HG02840 (cell line): ENCODE measurements around the gene SPHK2.

Experiments
- ATAC-seq: cut with Tn5 transposase; IDR thresholded peaks from one replicate; pipeline ENCODE4 v1.9.1; 2021; ENCODE audit warnings: mild to moderate bottlenecking, moderate library complexity, moderate number of reproducible peaks; ENCODE audit not compliant: unreplicated experiment, low FRiP score

The SPHK2 gene

DNA sequence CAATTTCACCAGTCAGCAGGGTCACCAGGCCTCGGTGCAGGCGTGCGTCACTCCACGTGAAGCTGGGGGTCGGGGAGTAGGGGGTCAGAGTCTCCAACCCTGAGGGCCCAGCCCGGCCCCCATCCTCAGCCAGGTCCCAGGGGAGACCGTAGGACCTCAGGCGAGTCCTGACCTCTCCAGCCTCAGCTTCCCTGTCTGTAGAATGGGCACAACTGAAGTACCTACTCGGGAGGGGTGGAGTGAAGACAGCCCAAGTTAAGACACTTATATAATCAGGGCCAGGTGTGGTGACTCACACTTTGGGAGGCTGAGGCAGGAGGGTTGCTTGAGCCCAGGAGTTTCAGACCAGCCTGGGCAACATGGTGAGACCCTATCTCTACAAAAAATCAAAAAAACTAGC, 15.5 kb upstream of the SPHK2 start:
- no peak for ATAC-seq

DNA sequence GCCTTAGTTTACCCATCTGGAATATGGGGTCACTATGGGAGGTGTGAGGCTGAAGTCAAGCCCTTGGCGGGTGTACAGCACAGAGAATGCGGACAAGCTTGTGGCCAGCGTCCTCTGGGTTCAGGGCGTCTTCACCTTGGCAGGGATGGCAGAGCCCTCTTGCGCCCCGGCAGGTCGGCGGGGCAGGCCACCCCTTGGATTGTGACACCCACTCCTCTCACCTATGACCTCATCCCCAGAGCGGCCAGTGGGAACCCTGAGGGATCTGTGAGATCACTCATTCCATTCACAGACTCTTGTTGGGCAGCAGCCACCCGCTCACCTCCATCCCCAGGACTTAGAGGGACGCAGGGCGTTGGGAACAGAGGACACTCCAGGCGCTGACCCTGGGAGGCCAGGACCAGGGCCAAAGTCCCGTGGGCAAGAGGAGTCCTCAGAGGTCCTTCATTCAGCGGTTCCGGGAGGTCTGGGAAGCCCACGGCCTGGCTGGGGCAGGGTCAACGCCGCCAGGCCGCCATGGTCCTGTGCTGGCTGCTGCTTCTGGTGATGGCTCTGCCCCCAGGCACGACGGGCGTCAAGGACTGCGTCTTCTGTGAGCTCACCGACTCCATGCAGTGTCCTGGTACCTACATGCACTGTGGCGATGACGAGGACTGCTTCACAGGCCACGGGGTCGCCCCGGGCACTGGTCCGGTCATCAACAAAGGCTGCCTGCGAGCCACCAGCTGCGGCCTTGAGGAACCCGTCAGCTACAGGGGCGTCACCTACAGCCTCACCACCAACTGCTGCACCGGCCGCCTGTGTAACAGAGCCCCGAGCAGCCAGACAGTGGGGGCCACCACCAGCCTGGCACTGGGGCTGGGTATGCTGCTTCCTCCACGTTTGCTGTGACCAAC, 12.6 kb upstream of the SPHK2 start, which contains the start of gene SPACA4:
Gene SPACA4, plus strand, starts transcription at position 280 of the 896 bp plus-strand sequence. Its CDS starts 237 bp downstream, at position 517.
- ATAC-seq: no peak

DNA sequence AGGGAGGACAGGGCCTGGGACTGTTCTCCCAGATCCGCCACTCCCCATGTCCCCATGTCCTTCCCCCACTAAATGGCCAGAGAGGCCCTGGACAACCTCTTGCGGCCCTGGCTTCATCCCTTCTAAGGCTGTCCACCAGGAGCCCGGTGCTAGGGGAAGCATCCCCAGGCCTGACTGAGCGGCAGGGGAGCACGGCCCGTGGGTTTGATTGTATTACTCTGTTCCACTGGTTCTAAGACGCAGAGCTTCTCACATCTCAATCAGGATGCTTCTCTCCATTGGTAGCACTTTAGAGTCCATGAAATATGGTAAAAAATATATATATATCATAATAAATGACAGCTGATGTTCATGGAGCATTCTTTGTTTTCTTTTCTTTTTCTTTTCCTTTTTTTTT, 11.9 kb upstream of the SPHK2 start:
- no peak for ATAC-seq

DNA sequence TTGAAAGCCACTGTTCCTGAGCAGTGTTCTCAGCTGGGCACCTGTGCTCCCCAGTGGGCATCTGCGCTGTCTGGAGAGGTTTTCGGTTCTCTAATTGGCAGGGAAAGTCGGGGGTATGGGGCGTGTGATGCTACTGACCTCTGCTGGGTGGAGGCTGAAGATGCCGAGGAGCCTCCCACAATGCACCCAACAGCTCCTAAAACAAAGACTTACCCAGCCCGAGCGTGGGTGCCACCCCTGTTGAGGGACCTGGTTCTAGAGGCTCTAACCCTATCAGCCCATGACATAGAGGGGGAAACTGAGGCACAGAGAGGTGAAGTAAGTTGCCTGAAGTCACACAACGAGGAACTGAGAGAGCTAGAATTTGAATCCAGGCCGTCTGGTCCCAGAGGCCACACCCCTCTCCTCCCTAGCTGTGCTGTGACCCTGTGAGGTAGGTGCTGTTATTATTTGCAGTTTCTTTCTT, 10.5 kb upstream of the SPHK2 start:
- no peak for ATAC-seq

DNA sequence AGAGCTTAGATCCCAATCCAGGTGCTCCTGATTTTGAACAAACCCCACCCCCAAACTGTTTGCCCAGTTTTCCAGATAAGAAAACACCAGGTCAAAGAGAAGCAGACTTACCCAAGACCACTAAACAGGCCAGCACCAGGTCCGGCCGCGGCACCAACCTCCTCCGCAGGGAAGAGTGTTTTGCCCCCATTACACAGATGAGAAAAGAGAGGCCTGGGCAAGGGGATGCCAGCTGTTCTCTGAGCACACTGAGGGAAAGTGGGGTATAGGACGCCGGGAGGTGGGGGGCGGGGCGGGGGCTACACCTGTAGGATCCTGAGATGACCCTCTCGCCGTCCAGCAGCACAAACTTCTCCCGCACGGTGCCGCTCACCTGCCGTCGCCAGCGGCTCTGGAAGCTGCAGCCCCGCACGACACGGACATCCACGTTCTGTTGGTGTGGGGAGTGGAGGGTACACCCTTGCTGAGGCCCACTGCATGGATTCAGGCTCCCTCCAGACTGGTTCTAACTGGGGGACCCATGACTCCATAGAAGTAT, 9.7 kb upstream of the SPHK2 start:
- ATAC-seq: no peak

DNA sequence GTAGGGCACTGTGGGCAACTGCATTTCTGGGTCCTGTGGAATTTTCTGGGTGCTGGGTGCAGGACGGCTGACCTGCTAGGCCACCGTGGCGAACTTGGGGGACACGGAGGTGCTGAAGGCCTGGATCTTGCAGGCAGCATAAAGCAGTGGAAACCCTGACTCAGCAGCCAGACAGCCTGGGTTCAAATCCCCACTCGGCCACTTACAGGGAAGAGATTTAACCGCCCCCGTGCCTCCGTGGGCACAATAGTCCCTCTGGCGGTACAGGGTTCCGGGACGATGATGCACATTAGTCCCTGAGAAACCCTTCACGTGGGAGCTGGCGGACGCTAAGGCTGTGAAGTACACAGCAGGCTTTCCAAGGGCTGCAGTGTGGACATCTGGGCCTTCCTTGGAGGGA, 7.4 kb upstream of the SPHK2 start:
- no peak for ATAC-seq

DNA sequence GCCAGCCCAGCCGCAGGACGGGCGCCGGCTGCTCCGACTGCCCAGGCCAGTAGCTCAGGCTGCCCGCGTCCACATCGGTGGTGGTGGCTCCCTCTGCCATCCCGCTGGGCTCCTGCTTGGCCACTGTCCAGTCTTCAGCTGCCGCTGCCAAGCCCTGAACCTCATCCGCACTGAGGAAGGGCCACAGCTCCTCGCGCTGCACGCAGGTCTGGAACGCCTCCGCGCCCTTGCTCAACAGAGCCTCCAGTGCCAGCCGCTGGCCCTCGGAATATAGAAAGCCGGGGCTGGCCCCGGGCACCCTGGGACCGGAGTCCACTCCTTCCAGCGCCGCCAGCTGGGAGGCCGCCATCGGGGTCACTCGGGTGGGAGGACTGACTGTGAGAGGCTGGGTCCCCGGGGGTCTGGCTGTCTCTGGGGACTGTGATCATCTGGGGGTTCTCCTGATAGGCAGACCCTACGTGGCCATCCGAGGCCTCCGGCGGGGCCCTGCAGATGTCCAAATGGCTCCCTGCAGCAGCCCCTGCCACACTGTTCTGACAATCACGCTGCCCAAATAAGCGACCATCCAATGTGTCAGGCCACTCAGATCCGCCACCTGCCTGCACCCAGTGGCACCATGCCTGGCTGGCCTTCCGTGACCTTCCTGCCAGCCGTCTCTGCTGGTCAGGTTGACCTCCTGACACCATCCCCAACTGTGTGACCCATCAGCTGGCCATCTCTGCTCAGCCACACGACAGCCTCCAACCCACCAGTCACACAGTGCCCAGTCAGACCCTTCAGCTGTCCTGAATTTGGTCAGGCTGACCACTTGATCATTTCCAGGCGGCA, 6.1 kb upstream of the SPHK2 start:
- ATAC-seq: no peak

DNA sequence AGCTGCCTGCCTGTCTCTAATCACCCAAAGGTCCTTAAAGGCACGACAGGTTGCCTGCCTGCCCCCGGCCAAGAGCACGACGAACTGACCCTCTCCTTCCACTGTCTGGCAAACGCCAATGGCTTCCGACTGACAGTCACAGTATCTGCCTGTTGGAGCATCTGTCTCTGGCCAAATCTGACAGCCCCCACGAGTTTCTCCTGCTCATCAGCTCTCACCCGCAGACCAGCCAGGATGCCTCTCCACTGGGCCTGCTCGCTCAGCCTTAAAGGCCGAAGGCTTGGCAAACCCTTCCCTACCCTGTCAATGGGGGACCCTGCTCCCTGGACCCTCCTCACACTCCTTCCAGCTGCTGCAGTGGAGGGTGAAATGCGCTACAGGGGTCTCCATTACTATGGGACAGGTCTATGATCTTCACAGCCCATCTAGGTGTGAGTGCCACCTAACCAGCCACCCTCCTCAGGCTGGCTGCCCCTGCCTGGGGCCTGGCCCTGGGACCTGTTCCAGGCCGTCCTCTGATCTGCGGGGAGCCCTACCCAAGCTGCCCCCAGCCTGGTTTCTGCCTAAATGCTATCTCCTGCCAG, 5.4 kb upstream of the SPHK2 start:
- no peak for ATAC-seq

DNA sequence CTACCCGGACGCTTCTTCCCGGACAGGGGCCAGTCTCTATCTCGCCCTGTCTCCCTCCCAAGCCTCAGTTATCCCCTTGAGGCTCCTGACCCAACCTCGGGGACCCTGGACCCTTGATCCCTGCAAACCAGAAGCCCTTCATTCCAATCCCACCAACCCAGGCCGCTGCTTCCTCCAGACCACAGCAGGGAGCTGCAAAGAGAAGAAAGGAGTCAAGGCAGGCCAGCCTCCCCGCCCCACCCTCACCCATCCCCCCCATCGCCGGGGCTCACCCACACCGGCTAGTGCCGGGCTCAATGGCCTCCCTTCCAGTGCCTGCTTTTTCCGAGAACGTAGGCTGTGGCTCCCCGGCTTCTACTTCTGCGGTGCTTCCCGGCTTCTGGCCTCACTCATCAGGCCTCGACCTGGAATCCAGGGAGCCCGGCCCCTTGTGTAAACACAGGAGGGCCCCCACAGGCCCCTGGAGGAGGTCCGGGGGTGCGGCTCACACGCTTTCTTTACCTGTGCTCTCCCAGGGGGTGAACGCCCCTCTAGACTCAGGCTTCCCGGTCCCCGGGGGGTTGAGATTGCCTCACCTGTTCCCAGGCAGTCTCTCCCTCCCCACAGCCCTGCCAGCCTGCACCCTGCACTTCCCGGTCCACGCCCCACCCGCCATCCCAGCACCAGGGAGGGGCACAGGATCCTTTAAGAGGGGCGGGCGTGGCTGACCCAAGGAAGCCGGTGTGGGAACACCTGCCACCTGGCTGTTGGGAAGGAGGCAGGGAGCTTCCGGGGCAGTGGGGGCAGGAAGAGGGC, 4.7 kb upstream of the SPHK2 start, which contains the start of gene FAM83E:
Gene FAM83E, minus strand, starts transcription at position 641 of the 795 bp plus-strand sequence. CDS start 1,704 bp downstream, outside the sequence.
- no peak for ATAC-seq

DNA sequence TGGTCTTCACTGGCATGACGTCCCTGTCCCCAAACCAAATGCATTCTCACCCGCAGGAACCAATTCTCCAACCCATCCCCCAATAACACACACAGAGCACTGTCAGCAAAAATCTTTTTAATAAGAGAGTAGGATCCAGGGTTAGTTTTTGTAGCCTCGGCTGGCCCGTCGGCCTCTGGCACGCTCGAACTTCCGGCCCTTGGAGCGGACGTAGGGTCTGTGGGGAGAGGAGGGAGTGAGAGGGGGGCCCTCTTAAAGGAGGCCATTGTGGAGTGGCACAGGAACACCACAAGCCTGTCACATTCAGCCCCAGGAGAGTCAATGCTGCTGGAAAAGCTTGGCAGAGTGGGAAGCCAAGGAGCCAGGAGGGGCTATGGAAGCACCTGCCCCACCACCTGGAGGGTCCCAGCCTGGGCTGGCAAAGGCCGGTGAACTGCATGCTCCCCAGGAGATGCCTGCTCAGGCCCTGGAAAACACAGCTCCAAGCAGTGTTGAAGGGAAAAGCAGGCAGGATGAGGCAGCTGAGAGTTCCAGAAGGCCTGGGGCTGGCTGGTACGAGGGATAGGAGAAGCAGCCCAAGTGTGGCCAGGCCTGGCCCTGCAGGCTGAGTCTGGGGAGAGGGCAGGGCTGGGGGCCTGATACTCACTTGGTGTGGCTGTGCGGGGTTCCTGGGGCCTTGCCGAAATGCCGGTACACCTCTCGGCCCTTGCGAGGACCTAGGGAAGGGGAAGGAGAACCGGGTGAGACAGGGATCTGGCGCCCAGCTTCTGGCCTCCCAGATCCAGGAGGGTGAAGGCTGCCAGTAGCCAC, 3.9 kb upstream of the SPHK2 start:
- ATAC-seq: no peak

DNA sequence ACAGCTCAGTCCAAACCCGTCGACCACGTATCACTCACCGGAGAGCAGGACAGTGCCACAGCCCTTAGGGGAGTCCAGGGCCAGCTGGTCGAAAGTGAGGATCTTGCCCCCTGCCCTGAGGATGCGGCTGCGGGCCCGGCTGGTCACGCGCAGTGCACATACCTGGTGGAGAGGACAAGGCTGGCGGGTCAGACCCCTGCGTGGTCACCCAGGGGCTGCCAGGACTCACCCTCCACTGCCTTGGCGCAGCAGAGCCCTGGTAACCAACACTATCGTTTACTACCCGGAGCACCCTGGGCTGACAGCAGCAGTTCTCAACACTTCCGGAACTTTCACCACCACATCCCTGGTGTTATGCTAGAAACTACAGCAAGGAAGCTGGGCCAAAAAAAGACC, 3.3 kb upstream of the SPHK2 start:
- ATAC-seq: no peak

DNA sequence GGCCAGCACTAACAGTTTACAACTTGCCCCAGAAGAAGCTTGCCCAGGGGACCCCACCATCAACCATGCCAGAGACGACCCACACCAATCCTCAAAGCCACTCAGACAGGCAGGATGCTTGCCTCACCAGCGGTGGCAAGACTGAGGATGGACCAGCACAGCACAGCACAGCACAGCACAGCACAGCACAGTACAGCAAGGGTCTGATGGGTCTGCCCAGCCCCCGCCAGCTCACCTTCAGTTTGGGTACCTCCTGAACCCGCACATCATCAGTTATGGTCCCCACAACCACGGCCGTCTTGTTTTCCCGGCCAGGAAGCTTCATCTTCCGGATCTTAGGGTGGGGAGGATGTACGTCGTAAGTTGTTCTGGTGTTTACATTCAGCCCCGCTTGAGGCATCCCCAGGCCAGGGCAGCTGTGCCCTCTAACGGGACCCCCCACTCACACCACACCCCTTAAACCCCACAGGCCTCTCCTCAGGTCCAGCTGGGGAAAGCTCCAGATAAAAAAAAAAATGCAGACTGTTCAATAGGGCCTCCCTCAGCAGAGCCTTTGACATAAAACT, 2.7 kb upstream of the SPHK2 start:
- no peak for ATAC-seq

DNA sequence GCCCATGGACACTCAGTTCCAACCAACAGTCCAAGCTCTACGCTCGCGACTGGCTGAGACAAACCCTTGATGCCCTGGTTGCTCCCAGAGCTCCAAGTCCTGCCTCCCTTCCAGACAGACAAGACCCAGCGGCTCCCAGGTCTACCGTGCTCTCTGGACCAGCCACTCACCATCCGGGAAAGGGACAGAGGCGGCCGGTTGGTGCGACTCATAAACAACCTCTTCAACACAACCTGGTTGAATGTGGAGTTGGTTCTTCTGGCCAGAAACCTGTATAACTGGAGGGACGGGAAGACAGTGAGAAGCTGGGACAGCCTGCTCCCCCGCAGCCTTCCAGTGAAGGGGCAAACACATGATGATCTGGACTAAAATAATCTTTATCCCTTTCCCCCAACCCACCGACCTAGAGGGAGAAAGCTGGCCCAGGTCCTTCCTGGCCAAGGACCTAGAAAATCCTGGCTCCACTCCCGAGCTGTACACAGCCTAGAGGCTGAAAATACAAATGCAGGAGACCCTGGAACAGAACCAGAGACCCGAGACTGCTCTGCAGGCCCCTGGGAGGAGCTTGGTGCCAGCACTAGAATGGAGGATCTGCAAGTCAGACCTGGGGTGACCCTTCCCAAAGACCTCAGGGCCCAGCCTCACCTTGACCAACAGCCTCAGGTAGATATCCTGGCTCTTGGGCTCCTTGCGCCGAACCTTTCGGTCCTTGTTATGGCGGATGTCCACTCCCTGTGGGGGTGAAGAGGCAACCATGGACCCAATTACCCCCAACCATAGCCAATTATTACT, 2.0 kb upstream of the SPHK2 start:
- ATAC-seq: no peak

DNA sequence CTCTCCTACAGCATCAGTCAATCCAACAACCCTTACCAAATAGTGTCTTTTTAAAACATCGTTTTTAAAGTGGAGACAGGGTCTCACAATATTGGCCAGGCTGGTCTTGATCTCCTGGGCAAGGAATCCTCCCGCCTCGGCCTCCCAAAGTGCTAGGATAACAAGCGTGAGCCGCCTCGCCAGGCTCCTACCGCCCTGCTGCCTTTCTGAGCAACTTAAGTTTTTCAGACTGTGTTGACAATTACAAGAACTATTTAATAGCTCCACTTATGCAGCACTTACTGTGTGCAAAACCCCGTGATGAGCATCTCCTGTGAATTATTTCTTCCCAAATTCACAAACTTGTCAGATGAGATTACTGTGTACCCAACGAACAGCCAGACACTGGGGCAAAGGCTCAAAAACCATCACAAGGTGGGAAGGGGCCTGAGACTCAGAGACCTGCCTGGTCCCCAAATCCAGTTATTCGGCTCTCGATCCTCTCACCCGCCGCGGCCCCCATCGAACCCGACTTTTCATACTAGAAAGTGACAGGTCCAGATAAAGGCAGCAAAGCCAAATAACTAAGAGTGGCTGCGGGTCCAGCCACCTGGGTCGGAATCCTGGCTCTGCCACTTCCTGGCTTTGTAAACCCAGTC, 909 bp upstream of the SPHK2 start:
- no peak for ATAC-seq

DNA sequence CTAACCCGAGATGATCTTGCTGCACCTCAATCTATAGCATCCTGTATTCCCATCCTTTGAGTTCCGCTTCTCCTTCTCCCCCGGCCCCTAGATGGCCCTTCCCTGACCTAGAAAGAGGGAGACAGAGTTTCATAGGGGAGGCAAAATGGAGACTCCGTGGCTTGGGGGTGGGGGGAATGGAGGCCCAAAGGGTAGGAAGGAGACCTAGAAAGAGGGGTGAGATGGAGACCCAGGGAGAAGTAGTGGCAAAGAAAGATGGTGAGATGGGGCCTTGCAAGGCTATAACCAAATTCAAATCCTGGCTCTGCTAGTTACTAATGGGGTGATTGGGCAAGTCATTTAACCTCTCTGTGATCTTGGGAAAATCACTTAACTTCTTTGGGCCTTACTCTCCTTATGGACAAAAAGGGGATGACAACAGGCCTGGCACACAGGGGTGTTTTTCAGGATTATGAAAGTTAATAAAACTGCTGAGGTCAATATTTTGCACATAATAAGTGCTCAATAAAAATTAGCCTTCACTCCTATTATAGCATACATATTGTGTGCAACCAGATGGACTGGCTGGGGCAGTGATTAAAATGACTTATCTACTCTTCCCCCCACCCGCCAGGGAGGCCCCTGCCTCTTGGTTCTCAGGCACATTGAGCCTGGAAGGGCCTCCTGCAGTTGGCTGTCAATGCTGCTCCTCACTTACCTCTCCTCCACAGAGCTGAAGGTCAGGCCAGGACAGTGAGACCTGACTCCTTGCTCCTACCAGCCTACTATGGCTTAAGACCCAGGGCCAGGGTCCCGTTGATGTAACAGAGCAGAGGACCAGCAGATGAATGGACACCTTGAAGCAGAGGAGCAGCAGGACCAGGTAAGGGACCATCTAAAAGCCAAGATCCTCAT, 633 bp downstream of the SPHK2 start:
- no peak for ATAC-seq

DNA sequence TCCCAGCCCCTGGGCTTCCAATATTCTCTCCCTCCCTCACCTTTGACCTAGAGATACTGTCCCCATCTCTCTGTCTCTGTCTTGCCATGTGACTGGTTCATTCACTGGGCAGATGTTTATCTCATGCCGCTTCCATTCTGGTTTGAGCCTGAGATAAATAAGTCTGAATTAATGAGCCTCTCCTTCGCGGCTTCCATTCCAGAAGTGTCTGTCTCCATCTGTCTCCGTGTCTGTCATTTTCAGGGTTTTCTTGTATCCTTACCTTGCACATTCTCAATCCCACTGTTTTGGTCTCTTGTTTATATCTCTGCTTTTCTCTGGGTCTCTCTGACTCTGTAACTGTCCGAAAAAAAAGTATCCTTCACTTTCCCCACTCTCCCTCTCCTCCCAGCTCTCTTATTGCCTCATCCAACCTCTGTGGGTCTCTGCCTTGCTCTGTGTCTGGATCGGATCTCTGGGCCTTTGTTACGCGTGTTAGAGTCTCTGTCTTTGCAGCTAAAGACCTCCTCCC, 4.3 kb downstream of the SPHK2 start:
- no peak for ATAC-seq
